ENCODE measurements around the gene SPACA6.

GRCh38 chr19:51702825-51703574 is 9.9 kb downstream of the SPACA6 start:
- TF ChIP-seq CTCF (IDR thresholded peaks at IDR 0.05; ENCODE audit: insufficient read depth, low read length, poor library complexity, severe bottlenecking) (no peak), EZH2phosphoT487 (conservative IDR thresholded peaks at IDR 0.05; ENCODE audit: low read length) (no peak)
